Stimulated activated CD8-positive, alpha-beta memory T cell treated with anti-CD3 and anti-CD28 coated beads, Interleukin-15, amount 100 ng/mL, for 24 hours (primary cell): ENCODE results near the gene CCL21.
"Not testable (repeated sequence)": the region's sequence is repeated elsewhere in the genome, so short reads cannot be mapped to it uniquely, and the experiment has no call there.

Experiments used
- DNase-seq: peaks from one replicate; pipeline ENCODE4 v3.0.0-alpha.2; 2020; ENCODE audit warnings: low read depth

Gene CCL21

DNA sequence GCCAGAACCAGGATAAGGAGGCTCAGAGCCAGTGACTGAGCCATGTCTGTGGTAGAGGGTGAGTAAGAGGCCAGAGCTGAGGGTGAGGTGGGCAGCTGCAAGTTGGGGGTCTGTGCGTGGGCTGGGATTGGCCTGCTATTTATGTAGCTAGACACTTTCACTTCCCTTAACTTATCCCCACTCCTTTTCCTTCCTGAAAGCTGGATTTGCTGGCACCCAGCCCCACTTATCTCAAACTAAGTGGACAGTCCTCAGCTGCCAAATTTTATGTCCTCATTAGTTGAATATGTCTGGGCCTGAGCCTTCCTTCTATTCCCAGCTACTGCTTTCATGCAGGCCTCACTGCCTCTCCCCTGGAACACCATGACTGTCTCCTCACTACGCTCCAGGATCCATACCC lies at the start of gene CCL21:
CCL21 (minus strand) TSS at position 114 of the 400 bp plus-strand sequence; CDS start at position 44, 70 bp downstream.
- DNase-seq = no peak

- DNase-seq = no peak
These were observed 49.6 kb upstream of the CCL21 start for GRCh38 chr9:34759432-34760134.

- DNase-seq = not testable (repeated sequence)
These were observed 40.4 kb upstream of the CCL21 start for GRCh38 chr9:34750320-34750719.

DNA sequence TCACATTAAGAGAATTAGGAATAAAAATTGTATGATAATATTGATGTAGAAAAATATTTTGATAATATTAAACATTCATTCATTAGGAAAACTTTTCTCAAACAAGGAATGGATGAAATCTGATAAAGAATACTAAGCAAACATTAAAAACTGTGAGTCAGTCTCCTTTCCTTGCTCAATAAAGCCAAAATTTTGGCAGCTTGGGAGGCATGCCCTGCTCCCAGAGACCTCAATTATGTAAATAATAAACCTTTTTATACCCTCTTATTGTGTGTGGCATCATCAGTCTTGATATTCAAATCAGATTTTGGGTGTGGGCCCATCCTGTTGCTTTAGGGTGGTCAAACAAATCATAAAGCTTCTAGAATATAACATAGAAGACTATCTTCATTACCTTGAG lies 36.6 kb upstream of the CCL21 start:
- DNase-seq = no peak

DNA sequence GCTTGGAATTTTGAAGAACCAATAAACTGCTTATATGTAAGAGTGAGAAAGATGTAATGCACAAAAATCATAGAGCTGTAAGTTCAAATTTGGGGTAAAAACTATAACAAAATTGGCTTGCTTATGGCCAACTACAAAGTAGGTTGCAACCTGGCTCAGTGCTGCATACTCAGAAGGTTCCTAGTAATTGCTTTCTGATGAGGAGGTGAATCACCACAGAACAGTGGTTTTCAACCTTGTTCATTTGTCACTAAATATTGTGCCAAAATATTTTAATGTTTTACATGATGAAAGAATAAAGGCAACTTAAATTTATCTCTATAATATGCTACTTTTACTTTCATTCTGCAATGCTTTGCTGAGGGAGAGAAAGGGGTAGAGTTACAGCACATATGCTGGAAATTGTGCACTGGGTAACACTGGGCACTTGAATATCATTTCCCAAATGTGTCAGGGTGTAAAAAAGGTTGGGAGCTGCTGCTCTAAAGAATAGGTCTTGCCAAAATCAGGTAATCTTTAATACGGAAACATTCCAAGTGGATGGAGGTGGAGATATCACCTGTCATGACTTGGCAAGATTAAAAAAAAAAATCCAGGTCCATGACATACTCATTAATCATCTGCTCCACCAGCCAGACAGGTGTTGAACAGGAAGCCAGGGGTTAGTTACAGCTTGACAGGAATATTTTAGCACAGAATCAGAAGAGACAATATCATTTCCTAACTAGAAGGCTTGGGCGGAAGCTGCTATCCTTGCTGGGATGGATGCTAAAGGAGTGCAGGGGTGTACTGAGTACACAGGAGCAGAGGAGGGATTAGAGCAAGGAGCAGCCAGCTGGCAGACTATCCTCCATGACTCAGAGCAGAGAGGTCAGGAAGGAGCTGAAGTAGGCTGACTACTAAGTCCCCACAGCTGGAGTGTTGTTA lies 34.6 kb upstream of the CCL21 start:
- DNase-seq = no peak

GRCh38 chr9:34742710-34743109 lies 32.8 kb upstream of the CCL21 start:
- DNase-seq = no peak

GRCh38 chr9:34741628-34742027 lies 31.7 kb upstream of the CCL21 start:
- no peak for DNase-seq

- DNase-seq = not testable (repeated sequence)
These were observed 30.2 kb upstream of the CCL21 start for GRCh38 chr9:34740176-34740575.

GRCh38 chr9:34737677-34738260 lies 27.8 kb upstream of the CCL21 start:
- no peak for DNase-seq

DNA sequence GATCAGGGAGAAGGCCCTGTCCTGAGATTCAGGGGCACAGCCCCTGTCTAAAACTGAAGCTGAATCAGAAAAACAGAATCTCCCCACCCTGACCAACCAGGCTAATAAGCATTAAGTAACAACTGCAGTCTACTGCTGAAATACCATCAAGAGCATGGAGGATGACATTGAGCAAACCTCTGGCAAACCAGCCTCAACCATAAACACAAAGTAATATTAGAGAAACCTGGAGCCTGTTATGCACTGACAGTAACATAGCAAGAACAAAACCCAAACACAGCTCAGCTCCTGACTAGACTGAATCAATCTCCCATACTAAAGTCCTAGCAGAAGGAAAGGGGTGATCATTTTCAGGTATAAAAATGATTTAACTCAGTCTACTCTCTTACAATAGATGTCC lies 24.8 kb upstream of the CCL21 start:
- no peak for DNase-seq

DNA sequence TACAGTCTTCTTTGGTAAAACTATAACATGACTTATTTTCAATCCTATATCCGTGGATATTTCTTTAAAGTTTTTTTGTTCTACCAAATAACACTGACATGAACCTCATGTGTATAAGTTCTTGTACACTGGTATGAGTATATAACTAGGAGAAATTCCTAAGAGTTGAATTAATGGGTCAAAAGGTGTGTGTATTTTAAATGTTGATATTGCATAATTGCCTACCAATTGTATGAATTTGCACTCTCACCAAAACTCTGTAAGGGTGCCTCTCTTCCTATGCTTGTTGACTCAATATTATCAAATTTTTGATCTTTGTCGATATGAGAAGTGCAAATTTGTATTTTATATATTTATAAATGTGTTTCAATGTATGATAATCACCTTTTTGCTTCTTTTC lies 22.9 kb upstream of the CCL21 start:
- DNase-seq = no peak

- no peak for DNase-seq
These were observed 22.5 kb upstream of the CCL21 start for GRCh38 chr9:34732478-34732877.

GRCh38 chr9:34723141-34723540 lies 13.2 kb upstream of the CCL21 start:
- no peak for DNase-seq

DNA sequence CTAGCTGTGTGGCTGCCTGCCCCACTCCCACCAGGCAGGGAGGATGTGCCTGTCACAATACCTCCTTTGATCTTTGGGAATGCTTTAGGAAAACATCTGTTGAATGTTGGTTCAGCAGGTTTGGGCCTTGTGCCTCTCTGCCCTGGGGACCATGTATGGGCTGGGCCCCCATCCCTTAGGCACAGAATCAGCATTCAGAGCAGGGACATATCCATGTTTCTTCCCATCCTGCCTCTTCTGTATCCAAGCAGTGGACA lies 9.8 kb upstream of the CCL21 start:
- not testable (repeated sequence) for DNase-seq

GRCh38 chr9:34719021-34719768 lies 9.3 kb upstream of the CCL21 start:
- DNase-seq = no peak

- no peak for DNase-seq
These were observed 8.2 kb upstream of the CCL21 start for GRCh38 chr9:34717996-34718614.

DNA sequence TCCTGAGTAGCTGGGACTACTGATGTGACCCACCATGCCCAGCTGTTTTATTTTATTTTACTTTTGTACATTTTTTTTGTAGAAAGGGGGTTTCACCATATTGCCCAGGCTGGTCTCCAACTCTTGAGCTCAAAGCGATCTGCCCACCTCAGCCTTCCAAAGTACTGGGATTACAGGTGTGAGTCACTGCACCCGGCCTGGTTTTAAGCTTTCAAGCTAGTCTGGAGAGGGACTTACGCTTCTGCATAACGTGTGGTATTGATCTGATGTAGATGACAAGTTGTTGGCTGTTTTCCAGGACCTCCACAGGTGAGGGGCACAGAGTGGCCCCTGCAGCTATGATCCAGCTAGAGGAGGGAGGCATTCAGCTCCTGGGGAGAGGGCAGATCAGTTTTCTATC lies 6.8 kb upstream of the CCL21 start:
- no peak for DNase-seq

GRCh38 chr9:34715639-34716215 lies 5.8 kb upstream of the CCL21 start:
- DNase-seq = no peak

GRCh38 chr9:34714007-34714406 lies 4.1 kb upstream of the CCL21 start:
- DNase-seq = no peak

DNA sequence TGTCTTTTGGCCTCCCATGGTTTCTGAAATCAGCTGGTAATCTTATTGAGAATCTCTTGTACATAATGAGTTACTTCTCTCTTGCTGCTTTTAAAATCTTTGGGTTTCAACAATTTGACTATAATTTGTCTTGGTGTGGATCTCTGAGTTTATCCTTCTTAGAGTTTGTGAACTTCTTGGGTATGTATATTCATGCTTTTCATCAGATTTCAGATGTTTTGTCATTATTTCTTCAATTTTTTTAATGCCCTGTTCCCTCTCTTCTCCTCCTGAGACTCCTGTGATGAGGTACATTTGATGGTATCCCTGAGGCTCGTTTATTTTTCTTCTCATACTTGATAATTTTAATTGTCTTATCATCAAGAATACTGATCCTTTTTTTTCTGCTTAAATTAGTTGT lies 2.2 kb upstream of the CCL21 start:
- DNase-seq = no peak

DNA sequence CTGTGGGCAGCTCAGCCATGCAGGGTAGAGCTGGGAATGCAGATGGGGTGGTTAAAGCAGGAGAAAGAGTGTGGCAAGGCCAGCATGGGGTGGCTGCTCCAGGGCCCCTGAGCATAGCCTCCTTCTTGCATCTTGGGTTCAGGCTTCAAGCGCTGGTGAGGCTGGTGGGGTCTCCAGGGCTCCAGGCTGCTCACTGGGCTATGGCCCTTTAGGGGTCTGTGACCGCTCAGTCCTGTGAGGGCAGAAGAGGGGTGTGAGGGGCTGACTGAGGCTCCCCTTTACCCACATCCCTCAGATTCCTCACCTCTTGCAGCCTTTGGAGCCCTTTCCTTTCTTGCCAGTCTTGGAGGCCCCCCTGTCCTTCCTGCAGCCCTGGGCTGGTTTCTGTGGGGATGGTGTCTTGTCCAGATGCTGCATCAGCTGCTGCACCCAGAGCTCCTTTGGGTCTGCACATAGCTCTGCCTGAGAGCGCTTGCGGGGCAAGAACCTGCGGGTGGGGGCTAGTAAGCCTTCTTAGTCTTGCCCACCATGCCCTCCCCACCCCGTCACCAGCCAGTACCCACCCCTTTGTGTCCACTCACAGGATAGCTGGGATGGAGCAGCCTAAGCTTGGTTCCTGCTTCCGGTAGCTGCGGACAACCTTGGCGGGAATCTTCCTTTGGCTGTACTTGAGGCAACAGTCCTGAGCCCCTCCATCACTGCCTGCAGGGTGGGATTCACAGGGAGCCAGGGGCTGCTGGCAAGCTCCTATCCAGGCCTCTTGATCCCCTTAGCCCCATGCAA lies 549 bp downstream of the CCL21 start:
- DNase-seq = no peak
